Ramos (cell line): ENCODE measurements around the gene TNFSF9.
"Not testable (repeated sequence)": the region's sequence is repeated elsewhere in the genome, so short reads cannot be mapped to it uniquely, and the experiment has no call there.

Experiments used
- in situ Hi-C: fragments of 300-500 bp; cut with MboI; formaldehyde crosslinking; loops from one replicate; pipeline ENCODE4 v1.14.3; 2022; ENCODE audit warnings: low sequenced_read_pairs; ENCODE audit not compliant: unreplicated experiment

TNFSF9 gene

DNA sequence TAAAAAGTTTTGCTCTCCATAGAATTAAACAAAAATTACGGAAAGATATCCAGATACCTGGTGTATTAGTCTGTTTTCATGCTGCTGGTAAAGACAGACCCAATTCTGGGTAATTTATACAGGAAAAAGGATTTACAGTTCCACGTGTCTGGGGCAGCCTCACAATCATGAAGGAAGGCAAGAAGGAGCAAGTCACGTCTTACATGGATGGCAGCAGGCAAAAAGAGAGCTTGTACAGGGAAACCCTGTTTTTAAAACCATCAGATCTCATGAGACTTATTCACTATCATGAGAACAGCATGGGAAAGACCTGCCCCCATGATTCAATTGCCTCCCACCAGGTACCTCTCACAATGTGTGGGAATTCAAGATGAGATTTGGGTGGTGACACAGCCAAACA is 35.9 kb downstream of the TNFSF9 start:
- in situ Hi-C loops = not testable (repeated sequence)

DNA sequence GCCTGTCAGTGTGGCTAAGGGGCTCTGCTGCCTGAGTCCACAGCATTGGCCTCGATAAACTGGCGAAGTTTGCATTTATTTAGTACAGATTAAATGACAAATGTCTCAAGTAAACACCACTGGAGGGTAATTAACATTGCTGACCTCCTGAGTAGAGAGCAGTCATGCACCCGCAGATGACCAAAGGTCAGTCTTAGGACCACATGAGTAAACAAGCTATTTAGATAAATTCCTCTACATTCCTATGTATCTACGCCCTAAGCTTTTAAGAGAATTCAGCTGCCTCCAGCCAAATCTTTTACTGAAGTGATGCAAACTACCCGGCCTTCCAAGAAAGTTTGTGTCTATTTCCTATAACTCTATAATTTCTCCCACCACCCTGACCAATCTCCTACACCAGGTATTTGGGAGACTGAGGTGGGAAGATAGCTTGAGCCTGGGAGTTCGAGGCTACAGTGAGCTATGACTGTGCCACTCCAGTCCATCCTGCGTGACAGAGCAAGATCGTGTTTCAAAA is 37.2 kb downstream of the TNFSF9 start:
- in situ Hi-C loops = no loop called here

DNA sequence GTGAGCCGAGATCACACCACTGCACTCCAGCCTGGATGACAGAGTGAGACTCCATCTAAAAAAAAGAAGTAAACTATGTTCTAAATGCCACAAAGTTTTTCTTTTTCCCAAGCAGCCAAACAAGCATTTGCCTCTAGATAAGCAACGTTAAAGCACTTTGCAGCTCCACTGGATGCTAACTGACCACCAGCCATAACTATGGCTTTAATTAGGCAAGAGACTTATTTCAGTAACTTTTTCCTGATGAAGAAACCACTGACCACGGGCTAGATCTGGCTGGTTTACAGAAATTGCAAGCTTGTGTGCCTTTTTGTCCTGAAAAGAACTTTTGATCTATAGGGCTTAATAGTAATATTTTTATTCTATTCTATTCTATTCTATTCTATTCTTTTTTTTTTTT is 38.0 kb downstream of the TNFSF9 start:
- in situ Hi-C loops = no loop called here

DNA sequence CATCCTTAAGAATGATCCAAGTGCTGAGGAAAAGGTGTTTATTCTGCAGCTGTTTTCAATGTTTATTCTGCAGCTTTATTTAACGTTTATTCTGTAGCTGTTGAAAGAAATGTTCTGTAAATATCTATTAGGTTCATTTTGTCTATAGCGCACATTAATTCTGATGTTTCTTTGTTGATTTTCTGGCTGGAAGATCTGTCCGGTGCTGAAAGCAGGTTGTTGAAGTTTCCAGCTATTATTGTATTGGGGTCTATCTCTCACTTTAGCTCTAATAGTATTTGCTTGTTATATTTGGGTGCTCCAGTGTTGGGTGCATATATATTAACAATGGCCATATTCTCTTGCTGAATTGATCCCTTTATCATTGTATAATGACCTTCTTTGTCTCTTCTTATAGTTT is 39.9 kb downstream of the TNFSF9 start:
- in situ Hi-C loops = no loop called here

DNA sequence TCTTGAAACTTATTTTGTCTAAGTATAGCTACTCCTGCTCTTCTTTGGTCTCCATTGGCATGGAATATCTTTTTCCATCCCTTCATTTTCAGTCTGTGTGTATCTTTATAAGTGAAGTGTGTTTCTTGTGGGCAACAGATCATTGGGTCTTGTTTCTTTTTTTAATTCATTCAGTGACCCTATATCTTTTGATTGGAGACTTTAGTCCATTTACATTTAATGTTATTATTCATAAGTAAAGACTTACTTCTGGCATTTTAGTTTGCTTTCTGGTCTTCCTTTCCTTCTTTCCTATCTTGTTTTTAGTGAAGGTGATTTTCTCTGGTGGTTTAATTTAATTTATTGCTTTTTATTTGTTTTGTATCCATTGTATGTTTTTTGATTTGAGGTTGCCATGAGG is 40.3 kb downstream of the TNFSF9 start:
- in situ Hi-C loops = no loop called here

DNA sequence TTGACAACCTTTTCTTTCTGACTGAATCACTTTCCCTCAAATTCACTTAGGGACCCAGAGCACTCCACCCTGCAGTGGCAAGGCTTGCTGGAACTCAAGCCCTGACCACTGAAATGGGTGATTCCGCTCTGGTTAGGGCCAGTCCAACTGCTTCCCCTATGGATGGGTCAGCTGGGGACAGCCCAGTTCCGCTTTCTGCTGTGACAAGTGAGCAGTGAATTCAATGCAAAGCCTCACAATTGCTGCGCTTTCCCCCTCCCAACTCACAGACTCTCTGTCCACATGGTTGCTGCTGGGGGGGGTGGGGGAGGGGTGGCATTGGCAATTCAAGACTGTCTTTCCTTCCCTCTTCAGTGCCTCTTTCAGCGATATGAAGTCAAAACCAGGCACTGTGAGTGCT is 41.4 kb downstream of the TNFSF9 start:
- in situ Hi-C loops = no loop called here

DNA sequence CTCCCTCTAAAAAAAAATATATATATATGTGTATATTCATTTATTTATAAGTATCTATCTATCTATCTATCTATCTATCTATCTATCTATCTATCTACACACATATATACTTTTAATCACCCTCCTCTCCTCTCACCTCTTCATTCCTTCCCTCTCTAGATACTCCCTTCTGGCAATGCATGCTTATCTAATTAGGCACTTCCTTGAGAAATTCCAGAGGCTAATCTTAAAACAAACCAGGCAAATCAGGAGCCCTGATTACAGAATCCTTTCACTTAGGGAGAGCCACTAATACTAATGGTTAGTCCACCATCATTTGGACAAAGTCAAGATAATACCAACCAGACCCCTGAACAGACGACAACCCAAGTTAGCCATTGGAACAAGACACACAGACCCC is 42.5 kb downstream of the TNFSF9 start:
- in situ Hi-C loops = no loop called here

DNA sequence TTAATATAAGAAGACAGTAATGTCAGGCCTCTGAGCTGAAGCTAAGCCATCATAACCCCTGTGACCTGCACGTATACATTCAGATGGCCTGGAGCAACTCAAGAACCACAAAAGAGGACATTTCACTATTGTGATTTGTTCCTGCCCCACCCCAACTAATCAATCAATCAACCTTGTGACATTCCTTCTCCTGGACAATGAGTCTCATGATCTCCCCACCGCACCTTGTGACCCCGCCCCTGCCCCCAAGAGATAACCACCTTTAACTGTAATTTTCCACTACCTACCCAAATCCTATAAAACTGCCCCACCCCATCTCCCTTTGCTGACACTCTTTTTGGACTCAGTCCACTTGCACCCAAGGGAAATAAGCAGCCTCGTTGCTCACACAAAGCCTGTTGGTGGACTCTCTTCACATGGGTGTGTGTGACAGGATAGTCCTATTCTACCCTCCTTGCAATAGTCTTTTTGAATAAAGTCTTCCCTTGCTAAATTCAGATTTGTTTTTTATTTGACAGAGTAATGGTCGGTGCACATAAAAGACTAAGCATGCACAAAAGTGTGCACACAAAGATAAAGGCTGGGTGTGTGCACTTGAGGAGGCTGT is 46.1 kb downstream of the TNFSF9 start:
- in situ Hi-C loops = no loop called here

DNA sequence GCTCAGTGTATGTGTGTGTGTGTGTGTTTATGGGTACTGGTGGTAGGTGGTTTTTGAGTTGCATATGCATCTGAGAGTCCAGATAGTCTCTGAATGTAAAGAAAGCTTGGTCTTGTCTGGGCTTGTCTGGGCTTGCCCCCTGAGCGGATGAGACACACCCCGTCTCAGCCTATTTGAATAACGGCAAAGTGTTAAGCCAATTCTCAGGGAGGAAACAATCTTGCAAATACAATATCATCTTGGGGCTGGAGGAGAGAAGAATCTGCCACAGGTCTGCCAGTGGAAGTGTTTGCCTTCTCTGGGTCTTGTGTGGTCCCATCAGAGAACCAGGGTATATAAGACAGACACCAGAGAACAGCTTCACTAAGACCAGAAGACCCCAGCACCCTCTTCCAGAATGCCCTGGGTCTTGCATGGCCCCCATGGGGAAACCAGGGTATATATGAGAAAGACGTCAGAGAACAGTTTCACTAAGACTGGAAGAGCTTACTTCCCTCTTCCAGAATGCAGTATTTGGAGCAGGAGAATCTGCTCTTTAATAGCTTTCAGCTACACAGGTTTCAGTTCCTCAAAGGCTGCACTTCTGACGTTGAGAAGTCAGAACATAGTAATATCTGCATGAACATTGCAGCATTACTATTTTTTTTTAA is 46.8 kb downstream of the TNFSF9 start:
- in situ Hi-C loops = no loop called here

DNA sequence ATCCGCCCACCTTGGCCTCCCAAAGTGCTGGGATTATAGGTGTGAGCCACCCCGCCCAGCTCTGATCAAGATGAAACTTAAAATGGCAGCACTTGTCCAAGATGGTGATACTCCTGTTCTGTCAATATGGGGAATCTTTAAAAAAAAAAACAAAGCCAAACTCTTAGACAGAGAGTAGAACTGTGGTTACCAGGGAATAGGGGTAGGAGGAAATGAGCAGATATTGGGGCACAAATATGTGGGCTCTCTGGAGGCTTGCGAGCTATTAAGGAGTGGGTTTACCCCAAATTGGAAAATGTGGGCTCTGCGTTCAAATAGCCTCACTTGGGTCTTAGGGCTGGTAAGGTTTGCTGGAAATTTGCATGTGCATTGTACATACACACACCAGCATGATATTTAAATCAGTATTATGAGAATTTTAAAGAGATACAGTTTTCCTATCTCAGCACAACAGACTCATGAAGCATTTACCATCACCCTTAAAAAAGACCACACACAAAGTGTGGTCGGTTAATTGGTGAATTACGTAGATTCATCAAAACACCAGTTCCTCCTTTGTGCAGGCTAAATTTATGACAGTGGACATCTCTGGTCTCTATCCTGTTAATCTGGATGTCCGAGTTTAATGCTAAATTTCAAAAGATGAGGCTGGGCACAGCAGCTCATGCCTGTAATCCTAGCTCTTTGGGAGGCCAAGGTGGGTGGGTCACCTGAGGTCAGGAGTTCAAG is 48.8 kb downstream of the TNFSF9 start:
- in situ Hi-C loops = no loop called here

DNA sequence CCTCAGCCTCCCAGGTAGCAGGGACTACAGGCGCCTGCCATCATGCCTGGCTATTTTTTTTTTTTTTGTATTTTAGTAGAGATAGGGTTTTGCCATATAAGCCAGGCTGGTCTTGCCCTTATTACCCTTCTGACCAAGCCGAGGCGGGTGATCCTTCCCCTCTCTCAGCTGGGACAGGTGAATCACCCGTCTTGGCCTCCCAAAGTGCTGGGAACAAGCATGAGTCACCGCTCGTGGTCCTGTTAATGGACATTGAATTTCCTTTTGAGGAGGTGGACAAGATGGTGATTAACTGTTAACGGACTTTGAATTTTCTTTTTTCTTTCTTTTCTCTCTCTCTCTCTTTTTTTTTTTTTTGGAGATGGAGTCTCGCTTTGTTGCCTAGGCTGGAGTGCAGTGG is 49.5 kb downstream of the TNFSF9 start:
- in situ Hi-C loops = no loop called here

DNA sequence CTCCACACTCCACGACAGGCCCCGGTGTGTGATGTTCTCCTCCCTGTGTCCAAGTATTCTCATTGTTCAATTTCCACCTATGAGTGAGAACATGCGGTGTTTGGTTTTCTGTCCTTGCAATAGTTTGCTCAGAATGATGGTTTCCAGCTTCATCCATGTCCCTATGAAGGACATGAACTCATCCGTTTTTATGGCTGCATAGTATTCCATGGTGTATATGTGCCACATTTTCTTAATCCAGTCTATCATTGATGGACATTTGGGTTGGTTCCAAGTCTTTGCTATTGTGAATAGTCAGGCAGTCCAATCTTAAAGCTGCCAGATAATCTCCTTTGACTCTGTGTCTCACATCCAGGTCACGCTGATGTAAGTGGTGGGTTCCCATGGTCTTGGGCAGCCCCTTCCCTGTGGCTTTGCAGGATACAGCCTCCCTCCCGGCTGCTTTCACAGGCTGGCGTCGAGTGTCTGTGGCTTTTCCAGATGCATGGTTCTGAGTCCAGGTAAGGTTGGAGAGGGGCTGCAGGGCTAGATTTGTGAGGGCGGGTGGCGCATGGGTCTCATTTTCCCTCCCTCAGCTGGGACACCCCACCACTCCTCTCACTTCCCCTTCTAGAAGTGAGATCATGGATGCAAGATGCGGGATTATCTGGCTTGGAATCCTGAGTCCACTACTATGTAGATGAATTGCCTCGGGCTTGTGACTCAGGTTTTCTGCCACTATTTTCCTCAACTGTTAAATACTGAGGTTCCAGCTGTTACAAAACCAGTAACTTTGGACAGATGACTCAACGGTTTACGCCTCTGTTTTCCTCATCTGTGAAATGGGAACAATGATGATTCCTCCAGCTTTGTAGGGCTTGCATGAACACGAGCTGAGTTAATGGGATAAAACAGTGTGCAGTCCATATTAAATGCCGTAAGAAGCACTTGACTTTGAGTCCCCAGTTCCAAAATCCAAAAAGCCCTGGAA is 52.0 kb downstream of the TNFSF9 start:
- in situ Hi-C loops = not testable (repeated sequence)
